HG03060 (cell line): Measurements from ENCODE around the gene ACAD9.

Experiments
- ATAC-seq: cut with Tn5 transposase; IDR thresholded peaks from one replicate; pipeline ENCODE4 v1.9.1; 2021; ENCODE audit warnings: low read depth, moderate number of reproducible peaks; ENCODE audit not compliant: unreplicated experiment

ACAD9 gene

GRCh38 chr3:128932516-128933212 lies 53.2 kb downstream of the ACAD9 start:
- ATAC-seq, result no peak

- no peak for ATAC-seq
Measured at GRCh38 chr3:128933213-128933921, 53.9 kb downstream of the ACAD9 start.

GRCh38 chr3:128933922-128934253 lies 54.5 kb downstream of the ACAD9 start:
- no peak for ATAC-seq

- no peak for ATAC-seq
Measured at GRCh38 chr3:128935922-128936321, 56.5 kb downstream of the ACAD9 start.

GRCh38 chr3:128936341-128936740 lies 56.9 kb downstream of the ACAD9 start:
- no peak for ATAC-seq

GRCh38 chr3:128940252-128940651 lies 60.8 kb downstream of the ACAD9 start:
- ATAC-seq, result no peak

GRCh38 chr3:128942161-128942952 lies 62.9 kb downstream of the ACAD9 start:
- ATAC-seq, result no peak

GRCh38 chr3:128945041-128945877 lies 65.8 kb downstream of the ACAD9 start:
- ATAC-seq, result no peak

GRCh38 chr3:128945878-128946175 lies 66.4 kb downstream of the ACAD9 start:
- ATAC-seq, result no peak

GRCh38 chr3:128946411-128946810 lies 67.0 kb downstream of the ACAD9 start:
- no peak for ATAC-seq

- ATAC-seq, result no peak
Measured at GRCh38 chr3:128949158-128949557, 69.7 kb downstream of the ACAD9 start.

- ATAC-seq, result no peak
Measured at GRCh38 chr3:128950223-128950938, 71.0 kb downstream of the ACAD9 start.

- ATAC-seq, result no peak
Measured at GRCh38 chr3:128956440-128956839, 77.0 kb downstream of the ACAD9 start.
